Measurements from ENCODE around the gene LRRTM4. TPM values are rescaled to one million over a fixed set of nuclear protein-coding genes. Genes with fewer than 3 reads are reported as not detected.

LRRTM4 gene
- polyA plus RNA-seq, 1 donor (not counting 4 experiments of a cell fraction or from before 2014, with no cell fraction given) = not detected

DNA sequence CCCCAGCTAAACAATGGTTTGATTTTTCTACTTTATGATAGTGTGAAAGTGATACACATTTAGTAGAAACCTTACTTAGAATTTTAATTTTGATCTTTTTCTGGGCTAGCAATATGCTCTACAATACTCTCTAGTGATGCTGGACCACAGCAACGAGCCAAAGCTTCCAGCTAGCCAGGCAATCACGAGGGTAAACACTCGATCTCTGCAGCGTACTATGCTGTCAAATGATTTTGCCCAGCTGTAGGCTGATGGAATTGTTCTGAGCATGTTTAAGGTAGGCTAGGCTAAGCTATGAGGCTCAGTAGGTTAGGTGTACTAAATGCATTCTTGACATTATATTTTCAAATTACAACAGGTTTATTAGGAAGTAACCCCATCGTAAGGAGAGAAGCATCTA, 207.5 kb downstream of the LRRTM4 start:
- H3K27me3 ChIP-seq (ENCODE audit: control insufficient read depth, extremely low read depth, insufficient read depth, low read length) = no peaks in the 10 kb centered on the region
- H3K9ac ChIP-seq (ENCODE audit: control insufficient read depth, extremely low read depth, insufficient read depth, low read length) = no peak overlapping the region
- dilution Hi-C loops (cut with MboI; ENCODE audit: extremely low pct_ligation_motif_present, low sequenced_read_pairs) = no loop called here

DNA sequence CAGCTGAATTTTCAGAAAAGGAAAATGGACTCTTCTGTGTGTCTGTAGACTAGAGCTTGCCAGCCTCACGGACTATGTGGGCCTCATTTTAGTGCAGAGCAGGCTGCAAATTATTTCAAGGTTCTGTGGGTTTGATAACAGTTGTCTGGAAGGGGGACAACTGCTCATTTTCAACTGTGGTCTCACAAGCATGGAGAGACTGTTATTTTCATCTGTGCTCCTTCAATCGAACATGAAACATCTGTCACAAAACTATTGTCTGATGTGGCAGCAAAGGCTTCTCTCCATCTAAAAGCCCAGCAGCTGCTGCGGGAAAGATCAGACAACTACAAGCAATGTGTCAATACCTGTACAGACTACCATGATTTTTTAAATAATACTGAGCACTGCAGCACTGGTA, 211.8 kb downstream of the LRRTM4 start:
- no peaks in the 10 kb centered on the region for H3K9me1 ChIP-seq (ENCODE audit: control insufficient read depth, extremely low read depth, insufficient read depth, low read length)
- no peaks in the 10 kb centered on the region for H3K36me3 ChIP-seq (ENCODE audit: control insufficient read depth in 2 of 2, extremely low read depth in 1 of 2, insufficient read depth in 2 of 2, low read length in 2 of 2)
- H3K79me2 ChIP-seq (ENCODE audit: control insufficient read depth, insufficient read depth, low read length) = no peaks in the 10 kb centered on the region
- no peak overlapping the region for H3K4me2 ChIP-seq (ENCODE audit: control insufficient read depth, extremely low read depth, insufficient read depth, low read depth, low read length)
- H3K4me1 ChIP-seq (ENCODE audit: control insufficient read depth, extremely low read depth, insufficient read depth, low read length) = no peaks in the 10 kb centered on the region
- TF ChIP-seq, protein P1, sequence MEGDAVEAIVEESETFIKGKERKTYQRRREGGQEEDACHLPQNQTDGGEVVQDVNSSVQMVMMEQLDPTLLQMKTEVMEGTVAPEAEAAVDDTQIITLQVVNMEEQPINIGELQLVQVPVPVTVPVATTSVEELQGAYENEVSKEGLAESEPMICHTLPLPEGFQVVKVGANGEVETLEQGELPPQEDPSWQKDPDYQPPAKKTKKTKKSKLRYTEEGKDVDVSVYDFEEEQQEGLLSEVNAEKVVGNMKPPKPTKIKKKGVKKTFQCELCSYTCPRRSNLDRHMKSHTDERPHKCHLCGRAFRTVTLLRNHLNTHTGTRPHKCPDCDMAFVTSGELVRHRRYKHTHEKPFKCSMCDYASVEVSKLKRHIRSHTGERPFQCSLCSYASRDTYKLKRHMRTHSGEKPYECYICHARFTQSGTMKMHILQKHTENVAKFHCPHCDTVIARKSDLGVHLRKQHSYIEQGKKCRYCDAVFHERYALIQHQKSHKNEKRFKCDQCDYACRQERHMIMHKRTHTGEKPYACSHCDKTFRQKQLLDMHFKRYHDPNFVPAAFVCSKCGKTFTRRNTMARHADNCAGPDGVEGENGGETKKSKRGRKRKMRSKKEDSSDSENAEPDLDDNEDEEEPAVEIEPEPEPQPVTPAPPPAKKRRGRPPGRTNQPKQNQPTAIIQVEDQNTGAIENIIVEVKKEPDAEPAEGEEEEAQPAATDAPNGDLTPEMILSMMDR (optimal IDR thresholded peaks at IDR 0.05 in 1 of 3, IDR thresholded peaks at IDR 0.05 in 1 of 3, conservative IDR thresholded peaks at IDR 0.05 in 1 of 3; ENCODE audit: extremely low read depth in 1 of 3, insufficient read depth in 2 of 3, low read length in 3 of 3) = no peak
- no peak for TF ChIP-seq EZH2 (IDR thresholded peaks at IDR 0.05; ENCODE audit: low read length)
- dilution Hi-C loops (cut with MboI; ENCODE audit: extremely low pct_ligation_motif_present, low sequenced_read_pairs) = no loop called here
- H3K9me3 ChIP-seq (ENCODE audit: control insufficient read depth, low read depth, low read length) = no peaks in the 10 kb centered on the region
- H3K27me3 ChIP-seq (ENCODE audit: control insufficient read depth, extremely low read depth, insufficient read depth, low read length) = no peaks in the 10 kb centered on the region
- no peaks in the 10 kb centered on the region for H4K20me1 ChIP-seq (ENCODE audit: control insufficient read depth, extremely low read depth, insufficient read depth, low read length)
- H2AFZ ChIP-seq (ENCODE audit: control insufficient read depth, low read length) = no peak overlapping the region
- DNase-seq (ENCODE audit: low read depth, low spot score) = no peak
- H3K4me3 ChIP-seq (ENCODE audit: control insufficient read depth in 2 of 3, extremely low read depth in 1 of 3, insufficient read depth in 2 of 3, low read depth in 1 of 3, low read length in 3 of 3) = no peak overlapping the region
- H3K9ac ChIP-seq (ENCODE audit: control insufficient read depth, extremely low read depth, insufficient read depth, low read length) = no peak overlapping the region
- H3K27ac ChIP-seq (ENCODE audit: control insufficient read depth, insufficient read depth, low read length) = no peak overlapping the region
- no peak for FAIRE-seq

More for the DNA sequence above, 207.5 kb downstream of the LRRTM4 start:
- no peaks in the 10 kb centered on the region for H4K20me1 ChIP-seq (ENCODE audit: control insufficient read depth, extremely low read depth, insufficient read depth, low read length)
- no peaks in the 10 kb centered on the region for H3K36me3 ChIP-seq (ENCODE audit: control insufficient read depth in 2 of 2, extremely low read depth in 1 of 2, insufficient read depth in 2 of 2, low read length in 2 of 2)
- FAIRE-seq = no peak
- no peaks in the 10 kb centered on the region for H3K4me1 ChIP-seq (ENCODE audit: control insufficient read depth, extremely low read depth, insufficient read depth, low read length)
- no peak overlapping the region for H3K27ac ChIP-seq (ENCODE audit: control insufficient read depth, insufficient read depth, low read length)
- no peak overlapping the region for H2AFZ ChIP-seq (ENCODE audit: control insufficient read depth, low read length)
- no peak overlapping the region for H3K4me2 ChIP-seq (ENCODE audit: control insufficient read depth, extremely low read depth, insufficient read depth, low read depth, low read length)
- H3K4me3 ChIP-seq (ENCODE audit: control insufficient read depth in 2 of 3, extremely low read depth in 1 of 3, insufficient read depth in 2 of 3, low read depth in 1 of 3, low read length in 3 of 3) = no peak overlapping the region
- H3K9me3 ChIP-seq (ENCODE audit: control insufficient read depth, low read depth, low read length) = no peaks in the 10 kb centered on the region
- H3K79me2 ChIP-seq (ENCODE audit: control insufficient read depth, insufficient read depth, low read length) = no peaks in the 10 kb centered on the region
- no peak for DNase-seq (ENCODE audit: low read depth, low spot score)
- H3K9me1 ChIP-seq (ENCODE audit: control insufficient read depth, extremely low read depth, insufficient read depth, low read length) = no peaks in the 10 kb centered on the region
- TF ChIP-seq EZH2 (IDR thresholded peaks at IDR 0.05; ENCODE audit: low read length) = no peak
- TF ChIP-seq, protein P1 (optimal IDR thresholded peaks at IDR 0.05 in 1 of 3, IDR thresholded peaks at IDR 0.05 in 1 of 3, conservative IDR thresholded peaks at IDR 0.05 in 1 of 3; ENCODE audit: extremely low read depth in 1 of 3, insufficient read depth in 2 of 3, low read length in 3 of 3) = no peak
